HL-60 (cell line): Measurements from ENCODE around the gene BRIP1.
A peak's percentile ranks its signal among the peaks of the same experiment; 100 is the strongest.

Experiments used
- DNase-seq, 2 experiments: peaks; one replicate each; pipeline ENCODE4 v3.0.0-alpha.2; 2010 to 2020; ENCODE audit warnings: low read depth in 1 of 2, low spot score in 1 of 2
- H3K27ac ChIP-seq: fragments of 250-450 bp; sonication (Bioruptor Pico); replicated peaks from 2 replicates; pipeline ENCODE4 v1.5.1; 2020; ENCODE audit warnings: mild to moderate bottlenecking, moderate library complexity
- H3K27me3 ChIP-seq: fragments of 250-450 bp; sonication (Bioruptor Pico); 2 replicates; pipeline ENCODE4 v1.5.1; 2021; ENCODE audit warnings: mild to moderate bottlenecking, moderate library complexity; ENCODE audit not compliant: insufficient read depth, poor library complexity, severe bottlenecking
- H3K4me3 ChIP-seq: replicated peaks from 2 replicates; pipeline ENCODE4 v1.5.1; 2011; ENCODE audit warnings: mild to moderate bottlenecking, control low read depth, low read length; ENCODE audit not compliant: insufficient read depth
- GABPA ChIP-seq: IDR thresholded peaks from 2 replicates; pipeline ENCODE4 v1.6.1; 2012; ENCODE audit warnings: low read depth
- POLR2AphosphoS5 ChIP-seq: IDR thresholded peaks from 2 replicates; pipeline ENCODE4 v1.6.1; 2012; ENCODE audit warnings: low read depth
- SPI1 ChIP-seq: IDR thresholded peaks from 2 replicates; pipeline ENCODE4 v1.6.1; 2012; ENCODE audit warnings: low read depth, mild to moderate bottlenecking, borderline replicate concordance
- TF ChIP-seq, protein P1 (sequence below): IDR thresholded peaks from 2 replicates; pipeline ENCODE4 v1.6.1; 2012; ENCODE audit warnings: low read depth; ENCODE audit not compliant: insufficient replicate concordance
- TF ChIP-seq, protein P2 (sequence below): IDR thresholded peaks from one replicate; pipeline ENCODE4 v1.5.1; 2011; ENCODE audit warnings: low read length, control low read depth, inconsistent platforms; ENCODE audit not compliant: insufficient read depth

BRIP1 gene

DNA sequence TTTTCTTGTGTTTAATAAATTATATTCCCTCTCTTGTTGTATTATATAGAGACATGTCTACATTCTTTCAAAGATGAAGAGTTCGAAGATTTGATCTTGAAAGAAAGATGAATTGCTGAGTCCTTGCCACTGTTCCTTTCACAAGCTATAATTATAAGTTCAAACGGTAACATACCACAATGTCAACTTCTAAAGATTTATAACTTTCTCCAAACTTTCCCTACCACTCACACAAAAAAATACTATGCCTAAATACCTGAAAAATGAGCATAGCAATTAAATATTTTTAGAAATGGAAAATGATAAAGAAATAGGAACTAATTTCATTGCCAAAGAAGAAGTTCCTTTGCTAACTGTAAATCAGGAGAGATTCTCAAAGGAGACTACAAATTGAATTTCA lies 50.6 kb downstream of the BRIP1 start:
- Histone ChIP-seq H3K27ac (no peak overlapping the region), H3K27me3 (no peaks in the 10 kb centered on the region), H3K4me3 (no peak overlapping the region)
- TF ChIP-seq GABPA, result no peak
- TF ChIP-seq, protein P1, sequence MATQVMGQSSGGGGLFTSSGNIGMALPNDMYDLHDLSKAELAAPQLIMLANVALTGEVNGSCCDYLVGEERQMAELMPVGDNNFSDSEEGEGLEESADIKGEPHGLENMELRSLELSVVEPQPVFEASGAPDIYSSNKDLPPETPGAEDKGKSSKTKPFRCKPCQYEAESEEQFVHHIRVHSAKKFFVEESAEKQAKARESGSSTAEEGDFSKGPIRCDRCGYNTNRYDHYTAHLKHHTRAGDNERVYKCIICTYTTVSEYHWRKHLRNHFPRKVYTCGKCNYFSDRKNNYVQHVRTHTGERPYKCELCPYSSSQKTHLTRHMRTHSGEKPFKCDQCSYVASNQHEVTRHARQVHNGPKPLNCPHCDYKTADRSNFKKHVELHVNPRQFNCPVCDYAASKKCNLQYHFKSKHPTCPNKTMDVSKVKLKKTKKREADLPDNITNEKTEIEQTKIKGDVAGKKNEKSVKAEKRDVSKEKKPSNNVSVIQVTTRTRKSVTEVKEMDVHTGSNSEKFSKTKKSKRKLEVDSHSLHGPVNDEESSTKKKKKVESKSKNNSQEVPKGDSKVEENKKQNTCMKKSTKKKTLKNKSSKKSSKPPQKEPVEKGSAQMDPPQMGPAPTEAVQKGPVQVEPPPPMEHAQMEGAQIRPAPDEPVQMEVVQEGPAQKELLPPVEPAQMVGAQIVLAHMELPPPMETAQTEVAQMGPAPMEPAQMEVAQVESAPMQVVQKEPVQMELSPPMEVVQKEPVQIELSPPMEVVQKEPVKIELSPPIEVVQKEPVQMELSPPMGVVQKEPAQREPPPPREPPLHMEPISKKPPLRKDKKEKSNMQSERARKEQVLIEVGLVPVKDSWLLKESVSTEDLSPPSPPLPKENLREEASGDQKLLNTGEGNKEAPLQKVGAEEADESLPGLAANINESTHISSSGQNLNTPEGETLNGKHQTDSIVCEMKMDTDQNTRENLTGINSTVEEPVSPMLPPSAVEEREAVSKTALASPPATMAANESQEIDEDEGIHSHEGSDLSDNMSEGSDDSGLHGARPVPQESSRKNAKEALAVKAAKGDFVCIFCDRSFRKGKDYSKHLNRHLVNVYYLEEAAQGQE, result no peak
- no peak for TF ChIP-seq SPI1
- TF ChIP-seq POLR2AphosphoS5, result no peak
- TF ChIP-seq, protein P2, sequence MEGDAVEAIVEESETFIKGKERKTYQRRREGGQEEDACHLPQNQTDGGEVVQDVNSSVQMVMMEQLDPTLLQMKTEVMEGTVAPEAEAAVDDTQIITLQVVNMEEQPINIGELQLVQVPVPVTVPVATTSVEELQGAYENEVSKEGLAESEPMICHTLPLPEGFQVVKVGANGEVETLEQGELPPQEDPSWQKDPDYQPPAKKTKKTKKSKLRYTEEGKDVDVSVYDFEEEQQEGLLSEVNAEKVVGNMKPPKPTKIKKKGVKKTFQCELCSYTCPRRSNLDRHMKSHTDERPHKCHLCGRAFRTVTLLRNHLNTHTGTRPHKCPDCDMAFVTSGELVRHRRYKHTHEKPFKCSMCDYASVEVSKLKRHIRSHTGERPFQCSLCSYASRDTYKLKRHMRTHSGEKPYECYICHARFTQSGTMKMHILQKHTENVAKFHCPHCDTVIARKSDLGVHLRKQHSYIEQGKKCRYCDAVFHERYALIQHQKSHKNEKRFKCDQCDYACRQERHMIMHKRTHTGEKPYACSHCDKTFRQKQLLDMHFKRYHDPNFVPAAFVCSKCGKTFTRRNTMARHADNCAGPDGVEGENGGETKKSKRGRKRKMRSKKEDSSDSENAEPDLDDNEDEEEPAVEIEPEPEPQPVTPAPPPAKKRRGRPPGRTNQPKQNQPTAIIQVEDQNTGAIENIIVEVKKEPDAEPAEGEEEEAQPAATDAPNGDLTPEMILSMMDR, result no peak
- no peak for DNase-seq

DNA sequence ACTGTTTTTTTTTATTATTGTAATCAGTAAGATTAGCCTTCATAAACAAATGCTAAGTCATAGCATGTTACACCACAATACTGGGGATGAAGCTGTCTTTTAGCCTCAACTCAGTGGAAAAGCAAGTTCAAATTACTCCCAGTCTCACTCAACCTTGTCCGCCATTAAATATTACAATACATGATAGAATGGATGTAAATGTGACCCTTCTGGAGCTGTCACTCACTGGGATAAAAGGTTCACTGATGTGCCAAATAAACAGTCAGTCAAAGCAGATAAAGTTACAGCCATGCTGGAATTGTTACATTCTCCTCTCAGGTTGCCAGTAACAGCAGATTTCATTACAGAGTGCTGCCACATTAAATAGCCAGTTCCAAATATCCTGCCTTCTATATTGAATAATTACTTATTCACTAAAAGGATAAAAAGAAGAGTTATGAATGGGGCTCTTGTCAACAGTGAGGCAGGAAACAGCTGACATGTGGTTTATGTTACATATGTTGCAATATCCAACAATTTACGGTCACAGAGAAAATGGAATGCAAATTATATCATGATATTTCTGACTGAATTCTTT lies 53.4 kb downstream of the BRIP1 start:
- Histone ChIP-seq H3K27me3 (no peaks in the 10 kb centered on the region), H3K27ac (no peak overlapping the region), H3K4me3 (no peak overlapping the region)
- DNase-seq, result peak in 1 of 2 experiments; percentile 20
- TF ChIP-seq, protein P2, result no peak
- TF ChIP-seq GABPA, result no peak
- no peak for TF ChIP-seq POLR2AphosphoS5
- no peak for TF ChIP-seq SPI1
- TF ChIP-seq, protein P1, result no peak

DNA sequence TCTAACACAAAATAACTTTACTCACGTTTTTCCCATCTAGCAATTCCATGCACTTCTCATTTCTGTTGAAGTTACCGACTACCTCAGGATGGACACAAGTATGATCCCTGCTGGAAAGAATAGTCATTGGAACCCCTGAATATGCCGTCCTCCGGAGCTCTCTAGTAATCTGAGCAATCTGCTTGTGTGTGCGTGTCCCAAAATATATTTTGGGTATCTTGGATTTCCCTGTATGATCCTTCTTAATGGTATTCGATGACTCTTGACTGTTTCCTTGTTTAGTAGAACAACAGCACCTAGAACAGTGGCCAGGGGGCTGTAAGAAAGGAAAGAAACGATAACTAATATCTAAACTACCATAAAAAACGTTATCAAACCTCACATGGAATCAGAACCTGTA lies 54.9 kb downstream of the BRIP1 start:
- TF ChIP-seq, protein P1, result no peak
- TF ChIP-seq, protein P2, result no peak
- TF ChIP-seq SPI1, result no peak

More for the DNA sequence above, 54.9 kb downstream of the BRIP1 start:
- DNase-seq, result no peak
- Histone ChIP-seq H3K27me3 (no peaks in the 10 kb centered on the region), H3K4me3 (no peak overlapping the region), H3K27ac (no peak overlapping the region)
